Stimulated activated CD8-positive, alpha-beta memory T cell treated with anti-CD3 and anti-CD28 coated beads, Interleukin-7, amount 100 ng/mL, for 4 hours (primary cell): Measurements from ENCODE around the gene OPRL1.

Experiments used
- DNase-seq, 2 donors: peaks; one replicate each; pipeline ENCODE4 v3.0.0-alpha.2; 2020; ENCODE audit warnings: low read depth in 2 of 2

OPRL1 gene

DNA sequence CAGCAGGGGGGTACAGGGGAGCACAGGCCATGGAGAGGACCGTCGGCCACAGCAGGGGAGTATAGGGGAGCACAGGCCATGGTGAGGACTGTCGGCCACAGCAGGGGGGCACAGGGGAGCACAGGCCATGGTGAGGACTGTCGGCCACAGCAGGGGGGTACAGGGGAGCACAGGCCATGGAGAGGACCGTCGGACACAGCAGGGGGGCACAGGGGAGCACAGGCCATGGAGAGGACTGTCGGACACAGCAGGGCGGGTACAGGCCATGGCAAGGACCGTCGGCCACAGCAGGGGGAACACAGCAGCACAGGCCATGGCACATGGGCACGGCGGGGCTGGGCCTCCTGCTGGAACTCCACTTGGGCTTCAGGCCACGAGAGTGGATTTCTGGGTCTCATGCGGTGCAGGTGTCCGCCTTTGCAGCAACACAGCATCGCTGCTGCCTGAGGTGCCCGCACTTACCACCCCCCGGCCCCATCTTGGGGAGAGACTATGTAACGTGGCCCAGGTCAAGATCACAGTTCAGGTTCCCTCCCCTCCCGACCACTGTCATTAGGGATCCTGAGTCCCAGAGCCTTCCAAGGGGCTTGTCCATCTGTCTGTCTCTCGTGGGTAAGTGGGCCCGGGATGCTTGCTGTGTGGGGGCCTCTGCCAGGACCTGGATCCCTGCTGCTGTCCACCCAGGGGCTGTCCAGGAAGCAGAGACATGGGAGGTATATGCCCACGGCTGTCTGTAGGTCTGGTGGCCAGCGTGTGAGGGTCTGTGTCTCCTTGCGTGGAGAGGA is 25.0 kb downstream of the OPRL1 start:
- DNase-seq: no peak

DNA sequence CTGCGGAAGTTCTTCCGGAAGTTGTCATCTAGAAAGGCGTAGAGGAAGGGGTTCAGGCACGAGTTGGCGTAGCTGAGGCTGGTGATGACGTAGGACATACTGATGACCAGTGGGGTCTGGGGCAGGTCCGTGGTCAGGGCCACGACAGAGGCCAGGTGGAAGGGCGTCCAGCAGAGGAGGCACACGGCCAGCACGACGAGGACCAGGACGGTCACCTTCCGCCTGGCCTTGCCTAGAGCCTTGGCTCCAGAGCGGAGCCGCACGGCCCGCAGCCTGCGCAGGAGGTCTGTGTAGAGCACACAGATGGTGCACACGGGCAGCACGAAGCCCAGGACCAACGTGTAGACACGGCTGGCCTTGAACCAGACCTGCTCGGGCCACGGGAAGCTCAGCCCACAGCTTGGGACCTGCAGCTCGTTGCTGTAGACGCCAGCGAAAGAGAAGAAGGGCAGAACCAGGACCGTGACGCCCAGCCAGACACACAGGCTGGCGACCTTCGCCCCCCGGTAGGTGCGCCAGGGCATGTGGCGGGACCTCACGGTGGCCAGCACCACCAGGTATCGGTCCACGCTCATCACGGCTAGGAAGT is 26.1 kb downstream of the OPRL1 start:
- DNase-seq: no peak

DNA sequence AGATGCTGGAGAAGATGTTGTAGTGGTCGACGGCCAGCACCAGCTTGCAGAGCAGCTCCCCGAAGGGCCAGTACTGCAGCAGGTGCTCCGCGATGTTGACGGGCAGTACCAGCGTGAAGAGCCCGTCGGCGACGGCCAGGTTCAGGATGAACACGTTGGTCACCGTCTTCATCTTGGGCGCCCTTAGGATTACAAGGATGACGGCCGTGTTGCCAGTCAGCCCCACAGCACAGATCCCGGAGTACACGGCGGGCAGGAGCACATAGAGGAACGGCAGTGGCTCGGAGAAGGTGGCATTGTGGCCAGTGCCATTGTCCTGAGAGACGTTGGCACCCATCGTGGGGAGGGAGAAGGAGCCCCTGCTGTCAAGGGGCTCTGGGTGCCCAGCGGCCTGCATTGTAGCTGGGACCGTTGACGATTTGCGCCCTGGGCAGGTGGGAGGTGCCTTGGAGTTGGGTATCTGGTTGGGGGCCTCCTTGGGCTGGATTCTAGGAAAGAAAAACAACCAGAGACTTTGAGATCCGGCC is 26.6 kb downstream of the OPRL1 start:
- DNase-seq: no peak

DNA sequence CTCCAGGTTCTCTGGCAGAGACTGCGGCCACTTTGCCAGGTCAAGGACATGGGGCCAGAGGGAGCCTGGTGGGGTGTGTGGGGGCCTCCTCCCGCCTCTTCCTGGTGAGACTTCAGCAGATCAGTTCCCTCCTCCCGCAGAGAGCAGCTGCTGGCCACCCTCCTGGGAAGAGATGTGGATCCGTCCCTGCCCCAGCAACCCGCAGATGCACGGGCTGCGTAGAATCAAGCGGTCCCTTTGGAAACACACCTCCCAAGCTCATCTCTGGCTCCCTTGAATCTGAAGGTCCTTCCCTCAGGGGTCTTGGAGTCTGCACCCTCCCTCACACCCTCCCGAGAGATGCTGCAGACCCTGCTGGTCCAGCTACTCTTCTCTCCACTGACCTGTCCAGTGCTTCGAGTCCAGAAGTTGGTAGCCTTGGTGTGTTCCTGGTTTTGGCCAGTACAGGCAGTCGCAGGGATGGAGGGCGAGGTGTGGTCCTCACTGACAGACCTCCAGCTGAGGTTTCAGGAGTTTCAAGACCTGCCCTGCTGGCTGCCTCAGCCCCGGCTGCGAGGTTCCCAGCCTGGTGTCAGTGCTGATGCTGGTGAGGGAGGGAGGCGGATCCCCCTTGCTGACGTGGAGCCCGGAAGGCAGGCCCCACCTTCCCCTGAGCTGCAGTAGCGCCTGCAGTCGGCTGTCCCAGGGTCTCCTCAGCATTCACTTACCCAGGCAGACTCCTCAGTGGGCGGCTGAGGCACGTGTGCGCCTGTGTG is 27.3 kb downstream of the OPRL1 start, which contains the start of gene NPBWR2:
TSS of gene NPBWR2 (minus strand) at position 585 of the 755 bp plus-strand sequence. CDS start 734 bp downstream, outside the sequence.
- DNase-seq: no peak

- no peak for DNase-seq
Observed at GRCh38 chr20:64107736-64108457, 28.0 kb downstream of the OPRL1 start.

- no peak for DNase-seq
Observed at GRCh38 chr20:64108731-64109681, 29.1 kb downstream of the OPRL1 start.

DNA sequence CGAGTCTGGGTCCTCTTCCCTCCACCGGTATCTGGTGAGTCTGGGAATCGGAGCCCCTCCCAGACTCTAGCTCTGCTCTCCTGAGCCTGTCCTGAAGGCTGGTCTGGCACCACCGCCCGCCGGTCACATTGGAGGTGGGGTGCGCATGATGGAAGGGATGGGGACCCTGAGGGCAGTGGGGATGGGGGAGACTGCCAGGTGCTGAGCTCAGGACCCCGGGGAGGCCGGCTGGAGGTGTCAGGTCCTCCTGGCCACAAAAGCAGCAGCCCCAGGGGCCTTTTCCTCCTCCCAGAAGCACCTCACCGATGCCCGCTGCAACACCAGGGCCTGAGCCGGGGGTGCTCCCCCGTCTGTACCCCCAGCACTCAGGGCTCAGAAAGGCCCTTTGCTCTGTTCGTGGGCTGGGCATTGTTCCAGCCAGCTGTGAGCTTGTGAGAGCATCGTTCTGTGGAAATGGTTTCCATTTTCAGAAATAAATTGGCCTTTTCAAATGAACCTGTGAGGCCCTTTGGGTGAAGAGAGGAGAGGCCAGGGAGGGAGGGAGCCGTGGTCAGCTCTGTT is 30.0 kb downstream of the OPRL1 start:
- DNase-seq: no peak

DNA sequence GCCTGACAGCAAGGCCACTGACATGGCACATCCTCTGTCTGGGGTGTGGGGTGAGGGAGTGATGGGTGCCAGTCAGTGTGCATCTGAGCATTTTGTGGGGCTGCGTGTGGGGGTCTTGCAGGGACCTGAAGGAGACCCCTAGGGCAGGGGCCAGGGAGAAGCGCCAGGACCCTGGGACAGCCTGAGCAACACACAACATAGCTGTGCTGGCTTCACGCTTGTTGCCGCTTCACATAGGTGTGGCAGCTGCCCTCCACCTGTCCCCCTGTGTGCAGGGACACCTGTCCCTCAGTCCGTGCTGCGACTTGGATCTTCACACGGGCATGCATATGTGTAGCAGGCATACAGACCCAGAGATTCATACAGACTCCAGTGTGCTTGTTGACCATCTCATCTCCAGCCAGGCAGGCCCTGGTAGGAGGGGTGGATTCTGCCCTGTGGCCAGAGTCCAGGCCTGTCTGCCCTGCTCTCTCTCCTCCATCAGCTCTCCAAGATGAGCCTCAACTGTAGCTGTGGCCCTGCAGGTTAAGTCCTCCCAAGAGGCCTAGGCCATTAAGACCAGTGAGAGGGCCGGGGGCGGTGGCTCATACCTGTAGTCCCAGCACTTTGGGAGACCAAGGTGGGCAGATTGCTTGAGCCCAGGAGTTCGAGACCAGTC is 30.7 kb downstream of the OPRL1 start:
- no peak for DNase-seq

GRCh38 chr20:64111841-64112641 is 32.2 kb downstream of the OPRL1 start:
- DNase-seq: no peak

DNA sequence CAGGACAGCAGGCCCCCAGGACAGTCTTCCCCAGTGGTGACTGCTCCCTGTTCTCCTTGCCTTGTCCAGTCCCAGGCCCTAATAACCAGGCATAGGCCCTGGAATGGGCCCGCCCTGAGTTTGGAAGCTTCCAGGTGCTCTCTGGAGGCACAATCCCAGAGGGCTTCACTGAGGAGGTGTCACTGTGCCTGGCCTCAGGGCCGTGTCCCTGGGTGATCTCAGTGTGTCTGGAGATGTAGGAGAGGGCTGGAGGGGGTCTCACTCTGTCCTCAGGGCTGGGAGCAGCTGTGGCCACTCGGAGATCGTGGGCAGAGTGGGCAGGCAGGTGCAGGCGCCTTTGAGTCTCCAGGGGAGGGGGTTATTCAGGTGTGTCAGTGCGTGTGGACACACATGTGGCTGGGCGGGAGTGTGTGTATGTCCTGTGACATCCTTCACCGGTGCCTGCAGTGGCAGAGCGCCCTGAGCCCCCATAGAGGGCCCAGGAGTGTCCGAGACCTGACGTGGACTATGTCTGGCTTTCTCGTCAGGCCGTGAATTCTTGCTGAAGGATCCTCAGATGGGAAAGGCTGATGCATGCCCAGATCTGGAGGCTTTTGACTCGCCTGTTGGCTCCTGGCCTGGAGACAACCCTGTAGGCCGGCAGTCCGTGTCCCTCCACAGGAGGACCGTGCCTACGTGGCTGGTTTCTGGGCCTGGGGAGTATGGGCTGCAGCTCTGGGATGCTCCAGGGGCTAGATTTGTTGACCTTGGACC is 33.0 kb downstream of the OPRL1 start:
- no peak for DNase-seq

DNA sequence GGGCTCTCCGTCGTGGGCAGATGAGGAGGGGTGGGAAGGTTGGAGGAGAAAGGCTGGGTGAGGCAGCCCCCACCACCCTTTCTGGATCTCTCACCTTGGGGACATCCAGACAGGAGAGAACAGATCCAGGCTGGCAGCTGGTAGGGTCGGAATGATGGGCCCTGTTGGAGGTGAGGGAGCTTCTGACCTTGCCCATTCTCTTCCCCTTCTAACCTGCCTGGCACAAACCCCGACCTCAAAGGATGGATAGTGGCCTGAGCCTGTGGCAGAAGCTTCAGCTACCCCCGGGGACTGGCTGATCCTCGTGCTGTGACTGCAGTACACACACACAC is 33.5 kb downstream of the OPRL1 start:
- DNase-seq: no peak

- no peak for DNase-seq
Observed at GRCh38 chr20:64113796-64114355, 34.0 kb downstream of the OPRL1 start.

GRCh38 chr20:64114356-64114971 is 34.6 kb downstream of the OPRL1 start:
- no peak for DNase-seq

DNA sequence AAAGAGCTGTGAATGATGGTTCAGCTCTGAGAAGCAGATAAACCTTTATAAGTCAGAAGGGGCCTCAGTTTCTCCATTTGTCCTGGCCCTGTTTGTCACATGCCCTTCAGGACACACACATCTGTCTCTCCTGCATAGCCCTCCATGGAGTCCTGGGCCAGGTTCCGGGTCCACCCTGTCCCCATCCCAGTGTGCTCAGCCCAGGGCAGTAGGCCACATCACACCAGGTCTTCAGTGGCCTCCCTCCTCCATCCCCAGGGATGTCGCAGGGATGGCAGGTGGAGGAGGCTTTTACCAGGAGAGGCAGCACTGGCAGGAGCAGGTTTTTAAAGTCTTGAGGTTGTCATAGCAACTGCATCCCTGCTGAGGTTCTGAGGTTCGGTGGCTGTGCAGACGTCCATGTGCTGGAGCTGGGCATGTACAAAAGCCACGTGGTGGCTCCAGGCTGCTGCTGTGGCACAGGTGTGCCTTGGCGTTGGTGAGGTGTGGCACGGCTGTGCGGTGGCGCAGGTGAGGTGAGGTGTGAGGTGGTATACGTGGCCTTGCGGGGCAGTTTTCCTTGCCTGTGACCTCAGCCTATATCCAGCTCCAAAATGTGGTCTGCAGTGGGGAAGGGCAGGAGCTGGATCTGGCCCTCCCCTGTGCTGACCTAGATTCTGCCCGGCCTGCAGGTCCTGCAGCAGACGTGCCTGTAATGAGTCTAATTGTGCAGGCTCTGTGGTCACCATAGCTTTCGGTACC is 35.5 kb downstream of the OPRL1 start:
- DNase-seq: no peak

DNA sequence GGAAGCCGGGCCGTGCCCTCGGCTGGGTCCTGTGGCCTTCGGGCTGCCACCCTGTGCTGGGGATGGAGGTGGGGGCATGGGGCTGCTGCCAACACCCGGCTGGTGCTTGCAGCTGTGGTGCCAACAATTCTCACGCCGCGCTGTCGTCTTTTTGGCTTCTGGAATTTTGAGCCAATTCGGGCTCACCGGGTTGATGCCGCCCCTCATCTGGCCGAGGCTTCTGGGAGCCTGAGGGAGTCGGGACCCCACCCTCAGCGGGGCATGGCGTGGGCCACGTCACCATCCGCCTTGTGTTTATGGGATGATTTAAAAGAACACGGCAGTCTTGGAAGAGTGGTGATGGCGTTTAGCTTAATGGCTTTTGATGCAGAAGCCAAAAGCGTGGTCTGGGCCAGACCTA is 36.1 kb downstream of the OPRL1 start:
- DNase-seq: no peak

- no peak for DNase-seq
Observed at GRCh38 chr20:64116541-64117431, 36.9 kb downstream of the OPRL1 start.
